Measurements from ENCODE around the gene ELL.

DNA sequence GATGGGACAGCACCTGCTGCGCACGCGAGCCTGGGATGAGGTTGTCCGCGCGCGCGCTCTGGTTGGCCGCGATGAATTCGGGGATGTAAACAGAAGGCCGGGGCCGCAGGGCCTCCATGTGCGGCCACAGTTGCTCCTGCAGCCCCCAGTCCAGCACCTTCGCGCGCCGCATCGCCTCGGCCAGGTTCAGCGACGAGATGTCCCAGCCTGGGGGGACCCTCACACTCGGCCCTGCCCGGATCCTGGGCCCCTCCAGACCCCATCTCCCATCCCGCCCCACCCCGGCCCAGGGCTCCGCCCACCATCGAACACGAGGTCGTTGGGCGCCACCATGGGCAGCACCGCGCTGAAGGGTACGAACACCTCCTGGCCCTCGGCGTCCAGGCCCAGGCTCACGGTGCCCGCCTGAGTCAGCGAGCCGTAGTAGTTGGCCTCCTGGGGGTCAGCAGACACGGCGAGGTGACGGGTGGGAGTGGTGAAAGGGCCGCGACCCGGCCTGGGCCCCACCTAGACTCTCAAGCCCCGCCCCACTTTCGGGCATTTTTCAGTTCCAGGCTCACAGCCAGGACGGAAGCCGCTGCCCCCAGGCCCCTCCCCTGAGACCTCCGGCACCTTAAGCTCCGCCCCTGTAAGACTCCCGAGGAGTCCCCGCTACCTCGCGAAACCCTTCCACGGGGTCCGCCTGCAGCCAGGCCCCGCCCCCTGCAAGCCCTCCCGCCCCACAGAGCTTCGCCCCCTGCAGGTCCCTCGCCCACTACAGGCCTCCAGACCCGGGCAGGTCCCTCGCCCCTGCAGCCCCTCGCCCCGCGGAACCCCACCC lies 85.0 kb downstream of the ELL start:
- TF ChIP-seq, protein P1, sequence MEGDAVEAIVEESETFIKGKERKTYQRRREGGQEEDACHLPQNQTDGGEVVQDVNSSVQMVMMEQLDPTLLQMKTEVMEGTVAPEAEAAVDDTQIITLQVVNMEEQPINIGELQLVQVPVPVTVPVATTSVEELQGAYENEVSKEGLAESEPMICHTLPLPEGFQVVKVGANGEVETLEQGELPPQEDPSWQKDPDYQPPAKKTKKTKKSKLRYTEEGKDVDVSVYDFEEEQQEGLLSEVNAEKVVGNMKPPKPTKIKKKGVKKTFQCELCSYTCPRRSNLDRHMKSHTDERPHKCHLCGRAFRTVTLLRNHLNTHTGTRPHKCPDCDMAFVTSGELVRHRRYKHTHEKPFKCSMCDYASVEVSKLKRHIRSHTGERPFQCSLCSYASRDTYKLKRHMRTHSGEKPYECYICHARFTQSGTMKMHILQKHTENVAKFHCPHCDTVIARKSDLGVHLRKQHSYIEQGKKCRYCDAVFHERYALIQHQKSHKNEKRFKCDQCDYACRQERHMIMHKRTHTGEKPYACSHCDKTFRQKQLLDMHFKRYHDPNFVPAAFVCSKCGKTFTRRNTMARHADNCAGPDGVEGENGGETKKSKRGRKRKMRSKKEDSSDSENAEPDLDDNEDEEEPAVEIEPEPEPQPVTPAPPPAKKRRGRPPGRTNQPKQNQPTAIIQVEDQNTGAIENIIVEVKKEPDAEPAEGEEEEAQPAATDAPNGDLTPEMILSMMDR (IDR thresholded peaks at IDR 0.05) = peak in 2 of 4 experiments; percentile 6 to 7
- no peak for TF ChIP-seq POLR2A (IDR thresholded peaks at IDR 0.05)
